HG02884 (cell line): ENCODE data around the gene TNFRSF14.
A peak's percentile ranks its signal among the peaks of the same experiment; 100 is the strongest.
"Not testable (repeated sequence)": the region's sequence is repeated elsewhere in the genome, so short reads cannot be mapped to it uniquely, and the experiment has no call there.

Experiments
- ATAC-seq: cut with Tn5 transposase; IDR thresholded peaks from one replicate; pipeline ENCODE4 v1.9.1; 2021; ENCODE audit warnings: mild to moderate bottlenecking, moderate library complexity; ENCODE audit not compliant: unreplicated experiment

TNFRSF14 gene

DNA sequence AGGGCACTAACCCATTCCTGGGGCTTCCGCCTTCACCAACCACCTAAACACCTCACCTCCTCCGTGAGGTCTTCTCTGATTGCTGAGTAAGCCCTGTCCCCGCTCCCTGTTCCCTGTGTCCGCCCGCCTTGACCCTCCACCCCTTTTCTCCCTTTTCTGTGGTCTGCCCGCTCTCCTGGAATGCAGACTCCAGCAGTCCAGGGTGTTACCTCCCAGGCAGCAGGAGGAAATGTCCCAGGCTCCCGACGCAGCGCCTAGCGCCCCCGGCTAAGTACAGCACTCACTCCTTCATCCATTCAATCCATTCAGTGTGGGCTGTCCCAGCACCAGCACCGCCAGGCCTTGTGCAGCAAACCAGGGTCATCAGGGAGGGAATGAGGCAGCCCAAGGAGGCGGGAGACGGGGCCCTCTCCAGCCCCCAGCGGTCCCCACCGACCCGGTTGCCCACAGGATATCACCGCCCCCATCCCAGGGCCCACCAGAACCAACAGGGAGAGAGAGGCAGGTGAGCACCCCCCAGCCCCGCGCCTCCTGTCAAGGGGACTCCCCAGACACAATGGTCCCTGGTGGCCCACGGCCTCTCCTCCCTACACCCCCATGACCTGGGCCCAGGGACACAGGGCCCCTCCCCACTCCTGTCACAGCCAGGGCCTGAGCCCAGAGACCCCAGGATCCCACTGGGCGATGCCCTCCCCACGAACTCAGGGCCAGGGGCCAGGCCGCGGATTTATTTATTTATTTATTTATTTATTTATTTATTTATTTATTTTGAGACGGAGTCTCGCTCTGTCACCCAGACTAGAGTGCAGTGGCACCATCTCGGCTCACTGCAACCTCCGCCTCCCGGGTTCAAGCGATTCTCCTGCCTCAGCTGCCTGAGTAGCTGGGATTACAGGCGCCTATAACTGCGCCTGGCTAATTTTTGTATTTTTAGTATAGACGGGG, 10.2 kb downstream of the TNFRSF14 start:
- no peak for ATAC-seq

DNA sequence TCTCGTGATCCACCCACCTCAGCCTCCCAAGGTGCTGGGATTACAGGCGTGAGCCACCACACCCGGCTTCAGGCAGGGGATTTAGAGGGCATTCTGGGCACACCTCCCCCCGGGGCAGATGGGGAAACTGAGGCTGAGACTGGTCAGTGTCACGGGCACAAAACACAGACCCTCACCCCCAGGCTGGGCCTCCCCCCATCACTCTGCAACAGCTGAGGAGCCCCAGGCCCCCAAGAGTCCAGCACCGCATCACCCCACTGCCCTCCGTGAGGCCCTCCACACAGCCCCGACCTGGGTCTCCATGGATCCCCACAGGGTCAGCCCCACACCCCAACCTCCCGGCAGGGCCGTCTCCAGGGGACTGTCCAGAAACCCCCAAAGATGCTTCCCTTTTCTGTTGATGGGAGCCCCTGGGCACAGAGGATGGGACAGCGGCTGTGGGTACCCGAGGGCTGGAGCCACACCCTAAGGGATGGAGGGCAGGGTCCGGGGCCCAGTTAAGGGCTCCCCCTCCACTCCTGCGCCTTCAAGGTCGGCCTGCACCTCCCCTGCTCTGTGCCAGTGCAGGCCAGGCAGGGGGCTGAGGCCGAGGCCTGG, 11.0 kb downstream of the TNFRSF14 start:
- no peak for ATAC-seq

GRCh38 chr1:2568187-2568816, 12.1 kb downstream of the TNFRSF14 start:
- not testable (repeated sequence) for ATAC-seq

DNA sequence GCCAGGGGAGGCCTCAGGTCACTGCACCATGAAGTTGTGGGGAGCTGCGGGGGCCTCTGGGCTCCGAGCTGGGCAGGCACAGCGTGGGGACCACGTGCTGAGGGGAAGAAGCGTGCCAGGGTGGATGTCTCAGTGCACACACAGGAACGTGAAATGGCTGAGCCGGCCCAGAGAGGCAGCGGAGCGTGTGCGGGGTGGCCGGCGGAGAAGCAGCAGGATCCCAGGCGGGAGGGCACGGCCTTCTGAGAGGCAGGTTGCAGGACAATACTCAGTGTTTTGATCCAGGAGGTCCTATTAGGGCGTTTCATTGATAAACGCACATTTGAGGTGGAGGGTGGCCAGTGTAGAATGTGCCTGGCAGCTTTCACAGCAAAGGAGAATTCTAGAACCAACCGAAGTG, 12.9 kb downstream of the TNFRSF14 start:
- ATAC-seq = no peak

- not testable (repeated sequence) for ATAC-seq
Measured at GRCh38 chr1:2569703-2570102, 13.5 kb downstream of the TNFRSF14 start.

DNA sequence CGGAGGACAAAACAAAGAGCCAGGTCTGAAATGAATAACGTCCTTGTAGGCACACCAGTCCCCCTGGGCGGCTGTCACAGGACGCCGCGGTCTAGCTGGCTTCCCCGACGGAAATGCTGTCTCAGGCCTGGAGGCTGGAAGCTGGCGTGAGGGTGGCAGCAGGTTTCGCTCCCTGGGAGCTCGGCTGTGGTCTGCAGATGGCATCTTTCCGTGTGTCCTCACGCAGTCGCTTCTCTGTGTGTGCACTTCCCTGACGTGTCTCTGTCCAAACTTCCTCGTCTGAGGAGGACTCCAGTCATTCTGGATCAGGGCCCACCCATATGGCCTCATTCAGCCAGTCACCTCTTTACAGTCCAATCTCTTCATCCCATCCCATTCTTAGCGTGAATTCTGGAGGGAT, 14.2 kb downstream of the TNFRSF14 start:
- no peak for ATAC-seq

DNA sequence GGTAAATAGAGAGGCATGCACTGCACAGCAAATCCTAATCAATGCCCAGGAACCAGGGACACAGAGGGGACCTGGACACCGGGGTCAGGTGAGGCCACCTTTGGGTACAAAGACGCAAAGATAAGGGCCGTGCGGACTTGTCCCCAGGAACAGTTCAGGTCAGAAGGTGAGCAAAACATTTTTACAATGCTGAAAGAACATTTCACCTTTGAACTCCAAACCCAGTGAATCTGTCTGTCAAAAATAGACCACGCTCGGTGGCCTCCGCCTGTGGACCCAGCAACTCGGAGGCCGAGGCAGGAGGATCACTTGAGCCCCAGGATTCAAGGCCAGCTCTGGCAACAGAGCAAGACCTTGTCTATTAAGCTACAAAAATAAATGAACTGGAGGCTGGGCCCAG, 15.2 kb downstream of the TNFRSF14 start:
- ATAC-seq = no peak

- no peak for ATAC-seq
Measured at GRCh38 chr1:2573250-2573920, 17.2 kb downstream of the TNFRSF14 start.

- no peak for ATAC-seq
Measured at GRCh38 chr1:2574350-2574749, 18.2 kb downstream of the TNFRSF14 start.

GRCh38 chr1:2575801-2576663, 19.9 kb downstream of the TNFRSF14 start:
- ATAC-seq = no peak

DNA sequence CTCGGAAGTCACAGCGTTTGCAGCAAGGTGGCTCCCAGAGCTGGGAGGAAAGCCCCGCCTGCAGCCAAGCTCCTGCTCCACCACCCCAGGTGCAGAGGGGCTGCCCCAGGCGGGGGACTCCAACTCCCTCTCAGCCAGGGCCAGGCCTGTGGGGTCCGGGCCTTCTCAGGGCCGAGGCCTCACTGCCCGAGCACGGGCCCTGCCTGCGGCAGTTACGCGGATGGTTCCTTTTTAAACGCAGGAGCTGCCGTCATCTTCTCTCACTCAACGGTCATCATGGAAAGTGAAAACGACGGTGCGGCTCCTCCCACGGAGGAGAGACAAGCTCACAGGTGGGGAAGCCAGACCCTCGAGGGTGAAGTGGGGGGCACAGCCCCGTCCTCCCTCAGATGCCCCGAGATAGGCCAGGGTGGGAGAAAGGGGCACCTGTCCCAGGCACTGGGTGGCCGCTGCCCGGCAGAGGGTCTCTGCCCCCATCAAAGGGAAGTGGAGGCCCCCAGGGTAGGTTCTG, 21.4 kb downstream of the TNFRSF14 start:
- ATAC-seq = peak; percentile 21

- ATAC-seq = no peak
Measured at GRCh38 chr1:2578758-2579118, 22.6 kb downstream of the TNFRSF14 start.

DNA sequence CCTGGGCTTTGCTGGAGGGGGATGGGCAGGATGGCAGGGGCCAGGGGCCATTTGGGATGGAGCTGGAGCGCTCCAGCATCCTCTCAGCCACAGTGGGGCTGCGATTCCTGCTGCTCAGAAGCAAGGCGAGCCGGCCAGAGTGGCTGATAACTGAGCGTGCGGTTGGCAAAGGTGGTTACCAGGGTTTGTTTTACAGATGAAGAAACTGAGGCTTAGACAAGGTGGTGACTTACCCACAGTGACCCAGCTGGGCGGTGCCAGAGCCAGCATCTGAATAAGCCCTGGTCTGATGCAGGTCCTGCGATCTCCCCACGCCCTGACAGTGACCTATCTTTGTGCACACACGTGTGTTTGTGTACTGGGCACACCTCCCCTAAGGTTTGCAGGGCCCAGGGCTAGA, 24.5 kb downstream of the TNFRSF14 start:
- no peak for ATAC-seq

DNA sequence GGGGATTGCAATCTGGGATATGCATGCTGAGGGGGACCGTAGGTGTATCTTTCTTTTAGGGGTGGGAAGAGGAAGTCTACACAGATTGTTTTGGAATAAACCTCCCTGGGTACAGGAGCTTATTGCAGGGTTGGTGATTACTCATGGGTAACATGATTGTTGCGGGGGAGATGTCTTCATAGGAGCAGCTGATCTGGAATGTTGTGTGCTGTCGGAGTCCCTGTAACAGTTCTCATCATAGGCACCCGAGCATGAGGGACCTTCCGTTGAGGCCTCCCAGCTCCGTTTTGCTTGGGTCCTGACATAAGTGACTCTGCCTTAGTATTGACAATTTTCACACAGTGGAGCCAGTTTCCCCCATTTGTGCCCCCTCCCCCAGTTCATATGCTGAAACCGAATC, 26.2 kb downstream of the TNFRSF14 start:
- ATAC-seq = no peak

GRCh38 chr1:2583331-2583791, 27.2 kb downstream of the TNFRSF14 start:
- ATAC-seq = no peak

DNA sequence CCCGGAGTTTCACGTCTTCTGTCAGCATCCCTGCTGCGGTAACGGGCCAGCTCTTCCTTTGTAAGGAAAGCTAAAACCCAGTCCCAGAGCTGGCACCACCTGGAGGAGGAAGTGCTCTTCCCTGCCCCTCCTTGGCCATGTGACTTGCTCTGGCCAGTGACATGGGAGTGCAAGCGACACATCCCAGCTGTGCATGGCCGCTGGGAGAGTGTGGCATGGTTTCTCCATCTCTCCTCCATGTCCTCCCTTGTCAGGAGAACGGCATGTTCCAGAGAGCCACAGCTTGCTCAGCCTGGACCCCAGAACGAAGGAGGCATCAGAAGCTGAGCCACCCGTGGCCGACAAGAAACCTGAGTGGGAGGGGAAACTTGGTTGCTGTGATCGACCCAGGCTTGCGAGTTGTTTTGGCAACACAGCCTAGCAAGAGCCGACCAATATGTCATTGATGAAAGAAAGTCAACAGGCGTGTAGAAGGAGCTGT, 27.7 kb downstream of the TNFRSF14 start:
- ATAC-seq = no peak

GRCh38 chr1:2584686-2585317, 28.6 kb downstream of the TNFRSF14 start:
- ATAC-seq = no peak

DNA sequence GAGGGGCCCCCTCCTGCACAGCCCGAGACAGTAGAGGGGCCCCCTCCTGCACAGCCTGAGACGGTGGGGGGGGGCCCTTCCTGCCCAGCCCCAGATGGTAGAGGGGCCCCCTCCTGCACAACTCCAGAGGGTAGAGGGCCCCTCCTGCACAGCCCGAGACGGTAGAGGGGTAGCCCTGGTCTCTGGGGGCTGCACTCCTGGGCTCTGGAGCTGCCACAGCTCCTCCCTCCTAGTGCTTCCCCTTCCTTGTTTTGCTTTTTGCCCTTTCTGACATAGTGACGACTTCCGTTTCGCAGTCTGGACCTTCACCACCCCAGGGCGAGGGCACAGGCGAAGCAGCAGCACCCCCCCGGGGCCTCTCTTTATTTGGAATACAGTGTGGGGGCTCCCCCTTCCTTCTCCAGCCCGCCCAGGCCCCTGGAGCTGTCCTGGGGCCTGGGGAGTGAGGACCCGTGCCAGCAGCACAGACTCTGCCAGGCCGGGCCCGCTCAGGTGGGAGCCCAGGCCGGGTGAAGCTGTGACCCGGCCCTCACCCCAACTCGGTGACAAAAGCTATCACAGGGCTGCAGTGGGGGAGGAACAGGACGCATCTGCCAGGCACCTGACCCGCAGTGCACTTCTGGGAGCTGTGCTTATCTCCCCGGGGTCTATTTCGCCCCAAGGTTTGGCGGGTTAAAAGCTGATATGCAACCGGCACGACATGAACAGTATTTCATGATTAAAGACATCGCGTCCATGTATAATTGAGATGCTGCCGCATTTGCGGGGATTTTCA, 29.3 kb downstream of the TNFRSF14 start:
- ATAC-seq = no peak
